Calu3 (cell line): ENCODE measurements around the gene EDARADD. TPM values are rescaled to one million over a fixed set of nuclear protein-coding genes. Genes with fewer than 3 reads are reported as not detected.

Experiments used
- BruUV-seq: library from RNA; stranded (reverse); fragments of 400-500 nt; replicated peaks from 2 replicates; lab custom pipeline; 2021; lab: Mats Ljungman, UMichigan
- CTCF ChIA-PET: fragments of 300-600 bp; sonication (Branson Sonifier 250); formaldehyde crosslinking; loops from one replicate; lab custom pipeline; 2022; ENCODE audit warnings: antibody characterized with exemption; lab: Charles Lee
- DNase-seq: peaks from one replicate; pipeline ENCODE4 v3.0.0; 2022
- H3K27ac Mint-ChIP-seq: one replicate; pipeline ENCODE4 v1.8.0; 2022; ENCODE audit warnings: mixed read lengths; ENCODE audit not compliant: unreplicated experiment
- H3K27me3 Mint-ChIP-seq: one replicate; pipeline ENCODE4 v1.8.0; 2022; ENCODE audit warnings: mixed read lengths; ENCODE audit not compliant: unreplicated experiment
- H3K36me3 Mint-ChIP-seq: one replicate; pipeline ENCODE4 v1.8.0; 2022; ENCODE audit warnings: mild to moderate bottlenecking, moderate library complexity, mixed read lengths; ENCODE audit not compliant: insufficient read depth, unreplicated experiment
- H3K4me1 Mint-ChIP-seq: one replicate; pipeline ENCODE4 v1.8.0; 2022; ENCODE audit warnings: mild to moderate bottlenecking, low read depth, mixed read lengths; ENCODE audit not compliant: unreplicated experiment
- H3K4me3 Mint-ChIP-seq: one replicate; pipeline ENCODE4 v1.8.0; 2022; ENCODE audit warnings: mild to moderate bottlenecking, low read depth, moderate library complexity, mixed read lengths; ENCODE audit not compliant: unreplicated experiment
- H3K9me3 Mint-ChIP-seq: one replicate; pipeline ENCODE4 v1.8.0; 2022; ENCODE audit warnings: low read depth, mixed read lengths; ENCODE audit not compliant: unreplicated experiment
- CTCF ChIP-seq: fragments of 200-600 bp; IDR thresholded peaks from one replicate; pipeline ENCODE4 v1.8.0; 2022; ENCODE audit warnings: antibody characterized with exemption; ENCODE audit not compliant: unreplicated experiment
- intact Hi-C: fragments of 100-400 bp; cut with micrococcal nuclease; formaldehyde crosslinking; loops from one replicate; pipeline ENCODE4 v1.10.0; 2022; ENCODE audit not compliant: unreplicated experiment
- total RNA-seq: library from RNA; stranded (reverse); gene quantifications from 2 replicates; pipeline ENCODE4 v1.2.3, GENCODE V29; 2022

EDARADD gene
- total RNA-seq, 1 experiment from 2014 or later = 0.19 TPM

- peaks cover 52% of the 10 kb centered on the region for H3K27me3 Mint-ChIP-seq
- TF ChIP-seq CTCF = no peak
- BruUV-seq = no TSS peak
- intact Hi-C loops = no loop called here
- H3K4me1 Mint-ChIP-seq = no peaks in the 10 kb centered on the region
- CTCF ChIA-PET = no interaction called here
- H3K36me3 Mint-ChIP-seq = no peaks in the 10 kb centered on the region
- H3K27ac Mint-ChIP-seq = no peak overlapping the region
- H3K4me3 Mint-ChIP-seq = no peak overlapping the region
- no peaks in the 10 kb centered on the region for H3K9me3 Mint-ChIP-seq
- DNase-seq = no peak
Measured at GRCh38 chr1:236468625-236469024, 74.5 kb downstream of the EDARADD start.

- intact Hi-C loops = no loop called here
- H3K27ac Mint-ChIP-seq = no peak overlapping the region
- no TSS peak for BruUV-seq
- no peak for TF ChIP-seq CTCF
- no peak overlapping the region for H3K4me3 Mint-ChIP-seq
- H3K36me3 Mint-ChIP-seq = no peaks in the 10 kb centered on the region
- H3K27me3 Mint-ChIP-seq = peaks cover 44% of the 10 kb centered on the region
- DNase-seq = no peak
- no peaks in the 10 kb centered on the region for H3K4me1 Mint-ChIP-seq
- H3K9me3 Mint-ChIP-seq = no peaks in the 10 kb centered on the region
- CTCF ChIA-PET = interaction anchor here (0.6 kb wide), 1 partner anchor 111 kb away, joined by 4 read pairs; no protein-coding TSS in a partner anchor
Measured at GRCh38 chr1:236469466-236469865, 75.4 kb downstream of the EDARADD start.

- H3K27me3 Mint-ChIP-seq = peaks cover 28% of the 10 kb centered on the region
- no TSS peak for BruUV-seq
- no peak overlapping the region for H3K4me3 Mint-ChIP-seq
- no peaks in the 10 kb centered on the region for H3K36me3 Mint-ChIP-seq
- no peak for DNase-seq
- no peaks in the 10 kb centered on the region for H3K4me1 Mint-ChIP-seq
- H3K27ac Mint-ChIP-seq = no peak overlapping the region
- intact Hi-C loops = no loop called here
- TF ChIP-seq CTCF = no peak
- H3K9me3 Mint-ChIP-seq = no peaks in the 10 kb centered on the region
- CTCF ChIA-PET = no interaction called here
Measured at GRCh38 chr1:236471096-236471495, 77.0 kb downstream of the EDARADD start.

GRCh38 chr1:236471653-236472052, 77.6 kb downstream of the EDARADD start:
- Mint-ChIP-seq H3K9me3 (no peaks in the 10 kb centered on the region), H3K36me3 (no peaks in the 10 kb centered on the region), H3K4me1 (no peaks in the 10 kb centered on the region), H3K4me3 (no peak overlapping the region), H3K27ac (no peak overlapping the region), H3K27me3 (peaks cover 22% of the 10 kb centered on the region)
- DNase-seq = no peak
- intact Hi-C loops = no loop called here
- BruUV-seq = no TSS peak
- CTCF ChIA-PET = no interaction called here
- TF ChIP-seq CTCF = no peak
